ENCODE results near the gene PRSS8.
A peak's percentile ranks its signal among the peaks of the same experiment; 100 is the strongest.

PRSS8 gene

GRCh38 chr16:31087481-31087880, 48.0 kb downstream of the PRSS8 start:
- H3K4me3 ChIP-seq (ENCODE audit: low read length): no peak overlapping the region
- no peak for TF ChIP-seq CTCF (IDR thresholded peaks at IDR 0.05; ENCODE audit: insufficient read depth, low read depth, low read length, missing control alignments)
- DNase-seq (ENCODE audit: low read depth): no peak

GRCh38 chr16:31086629-31086906, 49.0 kb downstream of the PRSS8 start:
- TF ChIP-seq CTCF (IDR thresholded peaks at IDR 0.05; ENCODE audit: insufficient read depth, low read depth, low read length, missing control alignments): no peak
- no peak overlapping the region for H3K4me3 ChIP-seq (ENCODE audit: low read length)

GRCh38 chr16:31085873-31086628, 49.5 kb downstream of the PRSS8 start:
- no peak for DNase-seq (ENCODE audit: low read depth)
- TF ChIP-seq CTCF (IDR thresholded peaks at IDR 0.05; ENCODE audit: insufficient read depth, low read depth, low read length, missing control alignments): no peak
- H3K4me3 ChIP-seq (ENCODE audit: low read length): no peak overlapping the region

More at GRCh38 chr16:31086629-31086906, 49.0 kb downstream of the PRSS8 start:
- no peak for DNase-seq (ENCODE audit: low read depth)

- DNase-seq (ENCODE audit: low read depth): peak; percentile 58
- no peak for TF ChIP-seq CTCF (IDR thresholded peaks at IDR 0.05; ENCODE audit: insufficient read depth, low read depth, low read length, missing control alignments)
- no peak overlapping the region for H3K4me3 ChIP-seq (ENCODE audit: low read length)
Measured at GRCh38 chr16:31085411-31085810, 50.1 kb downstream of the PRSS8 start.

- H3K4me3 ChIP-seq (ENCODE audit: low read length): no peak overlapping the region
- no peak for DNase-seq (ENCODE audit: low read depth)
- TF ChIP-seq CTCF (IDR thresholded peaks at IDR 0.05; ENCODE audit: insufficient read depth, low read depth, low read length, missing control alignments): no peak
Measured at GRCh38 chr16:31084584-31085302, 50.8 kb downstream of the PRSS8 start.

GRCh38 chr16:31083981-31084380, 51.5 kb downstream of the PRSS8 start:
- no peak overlapping the region for H3K4me3 ChIP-seq (ENCODE audit: low read length)
- no peak for DNase-seq (ENCODE audit: low read depth)
- TF ChIP-seq CTCF (IDR thresholded peaks at IDR 0.05; ENCODE audit: insufficient read depth, low read depth, low read length, missing control alignments): no peak

Measured in epithelial cell of esophagus (primary cell).